Astrocyte of the cerebellum (primary cell): ENCODE results near the gene PTPRK.

Source experiments
- DNase-seq: peaks from one replicate; pipeline ENCODE4 v3.0.0-alpha.2; 2011; ENCODE audit warnings: low read depth
- H3K4me3 ChIP-seq: 2 replicates; pipeline ENCODE4 v1.5.1; 2011; ENCODE audit warnings: mild to moderate bottlenecking, low read depth, low read length, moderate library complexity
- CTCF ChIP-seq: IDR thresholded peaks from 2 replicates; pipeline ENCODE4 v1.5.1; 2012; ENCODE audit warnings: low read length, low read depth, moderate library complexity, mild to moderate bottlenecking; ENCODE audit errors: missing control alignments
- in situ Hi-C: cut with HindIII; loops from 2 replicates; pipeline ENCODE4 v1.10.0; 2017; ENCODE audit warnings: low sequenced_read_pairs

Gene PTPRK

GRCh38 chr6:127976796-127977195, 543.6 kb downstream of the PTPRK start:
- DNase-seq = no peak
- in situ Hi-C loops = no loop called here
- H3K4me3 ChIP-seq = no peak overlapping the region
- TF ChIP-seq CTCF = no peak

- no peak for TF ChIP-seq CTCF
- no peak overlapping the region for H3K4me3 ChIP-seq
- in situ Hi-C loops = no loop called here
- no peak for DNase-seq
These were observed 544.3 kb downstream of the PTPRK start for GRCh38 chr6:127976111-127976510.

- in situ Hi-C loops = no loop called here
- no peak for TF ChIP-seq CTCF
- DNase-seq = no peak
- H3K4me3 ChIP-seq = no peak overlapping the region
These were observed 547.6 kb downstream of the PTPRK start for GRCh38 chr6:127972815-127973214.

GRCh38 chr6:127971945-127972391, 548.4 kb downstream of the PTPRK start:
- TF ChIP-seq CTCF = no peak
- in situ Hi-C loops = no loop called here
- no peak overlapping the region for H3K4me3 ChIP-seq
- peak; percentile 49 for DNase-seq

- in situ Hi-C loops = no loop called here
- no peak for DNase-seq
- no peak overlapping the region for H3K4me3 ChIP-seq
- TF ChIP-seq CTCF = no peak
These were observed 549.0 kb downstream of the PTPRK start for GRCh38 chr6:127971386-127971785.

GRCh38 chr6:127969701-127970100, 550.7 kb downstream of the PTPRK start:
- no peak for DNase-seq
- H3K4me3 ChIP-seq = no peak overlapping the region
- no peak for TF ChIP-seq CTCF
- in situ Hi-C loops = no loop called here

- in situ Hi-C loops = no loop called here
- no peak for DNase-seq
- TF ChIP-seq CTCF = no peak
- H3K4me3 ChIP-seq = no peak overlapping the region
These were observed 552.0 kb downstream of the PTPRK start for GRCh38 chr6:127968394-127968793.
